Measurements from ENCODE around the gene ISM2. TPM values are rescaled to one million over a fixed set of nuclear protein-coding genes. Genes with fewer than 3 reads are reported as not detected.

The ISM2 gene
- polyA plus RNA-seq, 1 donor from 2014 or later, result 1.4 TPM

DNA sequence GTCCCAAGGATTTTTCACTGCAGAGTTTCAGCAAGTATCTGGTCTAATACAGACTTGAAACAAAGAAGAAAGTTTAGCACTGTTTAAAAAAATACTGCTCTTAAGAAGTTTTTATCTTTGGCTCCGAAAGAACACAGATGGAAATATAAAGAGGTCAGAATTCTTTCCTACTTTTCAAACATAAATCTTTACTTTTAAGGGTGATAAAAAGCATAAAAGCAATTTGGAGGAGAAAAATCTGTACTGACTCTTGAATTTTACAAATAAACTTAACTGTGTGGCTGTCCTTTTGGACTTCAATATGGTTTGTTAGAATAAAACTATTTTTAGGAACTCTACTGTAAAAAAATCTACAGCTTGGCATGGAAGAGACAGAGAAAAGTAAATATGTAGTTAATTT, 27.6 kb upstream of the ISM2 start:
- Histone ChIP-seq H2AFZ (ENCODE audit: low read depth, low read length) (no peak overlapping the region), H3K4me3 (ENCODE audit: low read length) (no peak overlapping the region), H3K36me3 (ENCODE audit: insufficient read depth, low read length) (no peaks in the 10 kb centered on the region), H3K27ac (ENCODE audit: low read length) (no peak overlapping the region), H3K79me2 (replicated peaks; ENCODE audit: insufficient read depth, low read length) (no peaks in the 10 kb centered on the region), H3K9ac (ENCODE audit: low read length) (no peak overlapping the region), H3K4me2 (ENCODE audit: low read length) (no peak overlapping the region), H3K9me2 (ENCODE audit: insufficient read depth, low read length) (no peaks in the 10 kb centered on the region), H4K20me1 (ENCODE audit: insufficient read depth) (no peaks in the 10 kb centered on the region), H3K9me3 (ENCODE audit: low read length) (no peaks in the 10 kb centered on the region), H3K27me3 (ENCODE audit: insufficient read depth, low read depth, low read length) (no peaks in the 10 kb centered on the region), H3F3A (ENCODE audit: insufficient read depth, low read length, poor library complexity, severe bottlenecking) (no peaks in the 10 kb centered on the region)
- TF ChIP-seq, protein P1, sequence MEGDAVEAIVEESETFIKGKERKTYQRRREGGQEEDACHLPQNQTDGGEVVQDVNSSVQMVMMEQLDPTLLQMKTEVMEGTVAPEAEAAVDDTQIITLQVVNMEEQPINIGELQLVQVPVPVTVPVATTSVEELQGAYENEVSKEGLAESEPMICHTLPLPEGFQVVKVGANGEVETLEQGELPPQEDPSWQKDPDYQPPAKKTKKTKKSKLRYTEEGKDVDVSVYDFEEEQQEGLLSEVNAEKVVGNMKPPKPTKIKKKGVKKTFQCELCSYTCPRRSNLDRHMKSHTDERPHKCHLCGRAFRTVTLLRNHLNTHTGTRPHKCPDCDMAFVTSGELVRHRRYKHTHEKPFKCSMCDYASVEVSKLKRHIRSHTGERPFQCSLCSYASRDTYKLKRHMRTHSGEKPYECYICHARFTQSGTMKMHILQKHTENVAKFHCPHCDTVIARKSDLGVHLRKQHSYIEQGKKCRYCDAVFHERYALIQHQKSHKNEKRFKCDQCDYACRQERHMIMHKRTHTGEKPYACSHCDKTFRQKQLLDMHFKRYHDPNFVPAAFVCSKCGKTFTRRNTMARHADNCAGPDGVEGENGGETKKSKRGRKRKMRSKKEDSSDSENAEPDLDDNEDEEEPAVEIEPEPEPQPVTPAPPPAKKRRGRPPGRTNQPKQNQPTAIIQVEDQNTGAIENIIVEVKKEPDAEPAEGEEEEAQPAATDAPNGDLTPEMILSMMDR (IDR thresholded peaks at IDR 0.05; ENCODE audit: poor library complexity, severe bottlenecking), result no peak
- no peak for TF ChIP-seq MXI1 (conservative IDR thresholded peaks at IDR 0.05; ENCODE audit: poor library complexity, severe bottlenecking)
- TF ChIP-seq EP300 (conservative IDR thresholded peaks at IDR 0.05; ENCODE audit: poor library complexity, severe bottlenecking), result no peak
- TF ChIP-seq, protein P2, sequence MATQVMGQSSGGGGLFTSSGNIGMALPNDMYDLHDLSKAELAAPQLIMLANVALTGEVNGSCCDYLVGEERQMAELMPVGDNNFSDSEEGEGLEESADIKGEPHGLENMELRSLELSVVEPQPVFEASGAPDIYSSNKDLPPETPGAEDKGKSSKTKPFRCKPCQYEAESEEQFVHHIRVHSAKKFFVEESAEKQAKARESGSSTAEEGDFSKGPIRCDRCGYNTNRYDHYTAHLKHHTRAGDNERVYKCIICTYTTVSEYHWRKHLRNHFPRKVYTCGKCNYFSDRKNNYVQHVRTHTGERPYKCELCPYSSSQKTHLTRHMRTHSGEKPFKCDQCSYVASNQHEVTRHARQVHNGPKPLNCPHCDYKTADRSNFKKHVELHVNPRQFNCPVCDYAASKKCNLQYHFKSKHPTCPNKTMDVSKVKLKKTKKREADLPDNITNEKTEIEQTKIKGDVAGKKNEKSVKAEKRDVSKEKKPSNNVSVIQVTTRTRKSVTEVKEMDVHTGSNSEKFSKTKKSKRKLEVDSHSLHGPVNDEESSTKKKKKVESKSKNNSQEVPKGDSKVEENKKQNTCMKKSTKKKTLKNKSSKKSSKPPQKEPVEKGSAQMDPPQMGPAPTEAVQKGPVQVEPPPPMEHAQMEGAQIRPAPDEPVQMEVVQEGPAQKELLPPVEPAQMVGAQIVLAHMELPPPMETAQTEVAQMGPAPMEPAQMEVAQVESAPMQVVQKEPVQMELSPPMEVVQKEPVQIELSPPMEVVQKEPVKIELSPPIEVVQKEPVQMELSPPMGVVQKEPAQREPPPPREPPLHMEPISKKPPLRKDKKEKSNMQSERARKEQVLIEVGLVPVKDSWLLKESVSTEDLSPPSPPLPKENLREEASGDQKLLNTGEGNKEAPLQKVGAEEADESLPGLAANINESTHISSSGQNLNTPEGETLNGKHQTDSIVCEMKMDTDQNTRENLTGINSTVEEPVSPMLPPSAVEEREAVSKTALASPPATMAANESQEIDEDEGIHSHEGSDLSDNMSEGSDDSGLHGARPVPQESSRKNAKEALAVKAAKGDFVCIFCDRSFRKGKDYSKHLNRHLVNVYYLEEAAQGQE (IDR thresholded peaks at IDR 0.05; ENCODE audit: borderline replicate concordance), result no peak
- no peak for TF ChIP-seq POLR2AphosphoS5 (IDR thresholded peaks at IDR 0.05)
- TF ChIP-seq TAF1 (IDR thresholded peaks at IDR 0.05; ENCODE audit: low read depth), result no peak
- no peak for TF ChIP-seq RAD21 (conservative IDR thresholded peaks at IDR 0.05)
- no peak for TF ChIP-seq SMC3 (conservative IDR thresholded peaks at IDR 0.05; ENCODE audit: poor library complexity)
- TF ChIP-seq EZH2 (IDR thresholded peaks at IDR 0.05; ENCODE audit: borderline replicate concordance, insufficient read depth, low read length, poor library complexity, severe bottlenecking), result no peak

DNA sequence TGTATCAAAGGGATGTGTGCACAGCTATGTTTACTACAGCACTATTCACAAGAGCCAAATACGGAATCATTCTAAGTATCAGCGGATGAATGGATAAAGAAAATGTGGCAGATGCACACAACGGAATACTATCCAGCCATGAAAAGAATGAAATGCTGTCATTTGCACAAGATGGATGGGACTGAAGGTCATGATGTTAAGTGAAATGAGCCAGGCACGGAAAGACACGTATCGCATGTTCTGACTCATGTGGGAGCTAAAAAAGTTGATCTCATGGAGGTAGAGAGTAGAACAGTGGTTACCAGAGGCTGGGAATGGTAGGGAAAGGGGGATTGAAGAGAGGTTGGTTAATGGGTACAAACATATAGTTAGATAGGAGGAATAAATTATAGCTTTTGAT, 25.9 kb upstream of the ISM2 start:
- H3K4me3 ChIP-seq (ENCODE audit: low read length), result no peak overlapping the region
- H2AFZ ChIP-seq (ENCODE audit: low read depth, low read length), result no peak overlapping the region
- TF ChIP-seq, protein P2 (IDR thresholded peaks at IDR 0.05; ENCODE audit: borderline replicate concordance), result no peak
- no peak for TF ChIP-seq EP300 (conservative IDR thresholded peaks at IDR 0.05; ENCODE audit: poor library complexity, severe bottlenecking)
- TF ChIP-seq RAD21 (conservative IDR thresholded peaks at IDR 0.05), result no peak
- TF ChIP-seq, protein P1 (IDR thresholded peaks at IDR 0.05; ENCODE audit: poor library complexity, severe bottlenecking), result no peak
- TF ChIP-seq MXI1 (conservative IDR thresholded peaks at IDR 0.05; ENCODE audit: poor library complexity, severe bottlenecking), result no peak
- no peaks in the 10 kb centered on the region for H3K9me3 ChIP-seq (ENCODE audit: low read length)
- H3K79me2 ChIP-seq (replicated peaks; ENCODE audit: insufficient read depth, low read length), result no peaks in the 10 kb centered on the region
- no peaks in the 10 kb centered on the region for H3K27me3 ChIP-seq (ENCODE audit: insufficient read depth, low read depth, low read length)
- no peak overlapping the region for H3K27ac ChIP-seq (ENCODE audit: low read length)
- H3K36me3 ChIP-seq (ENCODE audit: insufficient read depth, low read length), result no peaks in the 10 kb centered on the region
- no peak overlapping the region for H3K4me2 ChIP-seq (ENCODE audit: low read length)
- H3K9me2 ChIP-seq (ENCODE audit: insufficient read depth, low read length), result no peaks in the 10 kb centered on the region
- no peaks in the 10 kb centered on the region for H4K20me1 ChIP-seq (ENCODE audit: insufficient read depth)
- no peak overlapping the region for H3K9ac ChIP-seq (ENCODE audit: low read length)
- no peaks in the 10 kb centered on the region for H3F3A ChIP-seq (ENCODE audit: insufficient read depth, low read length, poor library complexity, severe bottlenecking)
